NCI-H146 treated with DMSO at 0.1 percent for 48 hours (cell line): ENCODE data around the gene TST.

Experiments
- DNase-seq: peaks from one replicate; lab custom pipeline; 2025; ENCODE audit not compliant: unreplicated experiment; lab: John Stamatoyannopoulos, UW

Gene TST

GRCh38 chr22:36988075-36988832, 31.0 kb downstream of the TST start:
- no peak for DNase-seq

- no peak for DNase-seq
These were observed 32.9 kb downstream of the TST start for GRCh38 chr22:36986242-36986821.

- DNase-seq, result no peak
These were observed 33.9 kb downstream of the TST start for GRCh38 chr22:36985211-36985889.

- DNase-seq, result no peak
These were observed 37.1 kb downstream of the TST start for GRCh38 chr22:36982136-36982535.

GRCh38 chr22:36981247-36981775, 37.9 kb downstream of the TST start:
- DNase-seq, result no peak

- DNase-seq, result no peak
These were observed 40.0 kb downstream of the TST start for GRCh38 chr22:36979016-36979910.

- DNase-seq, result peak; percentile 51
These were observed 41.1 kb downstream of the TST start for GRCh38 chr22:36977947-36978660.

GRCh38 chr22:36977401-36977861, 41.8 kb downstream of the TST start:
- no peak for DNase-seq

GRCh38 chr22:36976606-36977005, 42.6 kb downstream of the TST start:
- no peak for DNase-seq

GRCh38 chr22:36971341-36972125, 47.7 kb downstream of the TST start:
- DNase-seq, result no peak

- no peak for DNase-seq
These were observed 50.8 kb downstream of the TST start for GRCh38 chr22:36968249-36968964.

GRCh38 chr22:36966851-36967540, 52.3 kb downstream of the TST start:
- DNase-seq, result no peak

GRCh38 chr22:36965696-36966095, 53.6 kb downstream of the TST start:
- DNase-seq, result no peak

GRCh38 chr22:36964106-36964505, 55.1 kb downstream of the TST start:
- DNase-seq, result no peak

- no peak for DNase-seq
These were observed 55.9 kb downstream of the TST start for GRCh38 chr22:36963302-36963701.

- DNase-seq, result no peak
These were observed 57.6 kb downstream of the TST start for GRCh38 chr22:36961626-36962025.
